ENCODE results near the gene SOX8. TPM values are rescaled to one million over a fixed set of nuclear protein-coding genes. Genes with fewer than 3 reads are reported as not detected.

The SOX8 gene
- total RNA-seq, 2 experiments from 2014 or later: 0.12 to 0.16 TPM

Other genes starting within 250 kb of the SOX8 start
- gene CIAO3, start 240.8 kb upstream of the SOX8 start, total RNA-seq: 10 to 100 TPM; 34.8 to 37.0 TPM
- gene MSLN, start 221.0 kb upstream of the SOX8 start, total RNA-seq: not detected
- 10 to 100 TPM; 27.8 to 38.0 TPM for gene RPUSD1, start 193.4 kb upstream of the SOX8 start, total RNA-seq
- gene CHTF18, start 193.2 kb upstream of the SOX8 start, total RNA-seq: 100 to 1,000 TPM; 125 to 139 TPM
- gene GNG13, start 181.0 kb upstream of the SOX8 start, total RNA-seq: not detected
- gene LMF1, start 10.8 kb upstream of the SOX8 start, total RNA-seq: 10 to 100 TPM; 11.4 to 29.6 TPM
- gene SSTR5, start 91.0 kb downstream of the SOX8 start, total RNA-seq: not detected
- not detected for gene C1QTNF8, start 114.5 kb downstream of the SOX8 start, total RNA-seq
- gene CACNA1H, start 171.3 kb downstream of the SOX8 start, total RNA-seq: 1 to 10 TPM in 1 of 2 experiments, under 1 TPM in 1; 0.37 to 1.3 TPM
- not detected for gene TPSG1, start 243.5 kb downstream of the SOX8 start, total RNA-seq
- gene TPSB2, start 248.4 kb downstream of the SOX8 start, total RNA-seq: not detected